ENCODE measurements around the gene ALDH4A1. TPM values are rescaled to one million over a fixed set of nuclear protein-coding genes. Genes with fewer than 3 reads are reported as not detected.

ALDH4A1 gene
- total and polyA plus RNA-seq, 2 of the 4 experiments (the other 2 are of a cell fraction), result 8.6 to 21.1 TPM

- 38% methylated on average over 5 of the region's 12 CpGs; no CpG with 5 or more reads in 1 of the 2 experiments for WGBS, 2 experiments (ENCODE audit: extremely low coverage in 2 of 2, insufficient read length in 1 of 2)
- ATAC-seq (ENCODE audit: low read depth) (no peak), DNase-seq (no peak)
- no peak overlapping the region for H3K9ac ChIP-seq (ENCODE audit: low read depth, low read length)
- peaks cover 2% of the 10 kb centered on the region; the same call in 1 of the 2 replicates for H3K27me3 ChIP-seq (ENCODE audit: control insufficient read depth, insufficient read depth, low read length)
- H2AK9ac ChIP-seq (replicated peaks; ENCODE audit: low read depth, low read length, poor library complexity), result no peak overlapping the region
- H3K23ac ChIP-seq (ENCODE audit: low read depth, low read length), result no peak overlapping the region
- in situ Hi-C loops (cut with MboI; ENCODE audit: low sequenced_read_pairs), result no loop called here
- no peak overlapping the region for H3K4ac ChIP-seq (ENCODE audit: low read depth, low read length)
- no peak overlapping the region for H3K4me2 ChIP-seq (ENCODE audit: low read depth, low read length)
- H3K14ac ChIP-seq (replicated peaks; ENCODE audit: low read depth, low read length), result no peak overlapping the region
- no TSS peak for BruUV-seq (replicated peaks)
- POLR2A ChIA-PET (ENCODE audit: unreplicated experiment), result interaction anchor here (0.6 kb wide), 1 partner anchor 35 kb away, joined by 4 read pairs; no protein-coding TSS in a partner anchor
- no peak overlapping the region for H2AFZ ChIP-seq (replicated peaks; ENCODE audit: low read length, poor library complexity)
- H2AK5ac ChIP-seq (ENCODE audit: low read depth, low read length), result no peak overlapping the region
- no peak overlapping the region for H2BK5ac ChIP-seq (ENCODE audit: low read depth, low read length, poor library complexity, severe bottlenecking)
- CTCF ChIA-PET, result interaction anchor here (0.6 kb wide), 1 partner anchor 247 kb away, joined by 3 read pairs; no protein-coding TSS in a partner anchor
- no peaks in the 10 kb centered on the region for H3K79me1 ChIP-seq (ENCODE audit: low read depth in 1 of 2, low read length in 2 of 2)
- H4K91ac ChIP-seq (ENCODE audit: insufficient read depth, low read depth, low read length), result no peak overlapping the region
- no peaks in the 10 kb centered on the region for H3K4me1 ChIP-seq (ENCODE audit: control insufficient read depth, insufficient read depth, low read length)
- no peak overlapping the region for H2BK15ac ChIP-seq (ENCODE audit: low read depth, low read length)
- no peaks in the 10 kb centered on the region for H4K20me1 ChIP-seq (ENCODE audit: insufficient read depth, low read length)
- H3K9me3 ChIP-seq (ENCODE audit: control insufficient read depth, insufficient read depth, low read length), result no peaks in the 10 kb centered on the region; the same call in 1 of the 2 replicates
- intact Hi-C loops (cut with micrococcal nuclease), result no loop called here
- TF ChIP-seq CTCF (conservative IDR thresholded peaks at IDR 0.05; ENCODE audit: low read depth, low read length) (no peak), SMC3 (IDR thresholded peaks at IDR 0.05; ENCODE audit: low read depth, low read length) (no peak)
- dilution Hi-C loops (cut with HindIII; ENCODE audit: low sequenced_read_pairs, unreplicated experiment), result no loop called here
- no peaks in the 10 kb centered on the region for H3K9me1 ChIP-seq (ENCODE audit: insufficient read depth, low read length)
- no peak overlapping the region for H4K5ac ChIP-seq (ENCODE audit: low read depth, low read length)
- H4K8ac ChIP-seq (ENCODE audit: low read depth in 2 of 2, low read length in 2 of 2), result no peak overlapping the region
- H3K27ac ChIP-seq (ENCODE audit: insufficient read depth, low read length), result no peak overlapping the region
- H3K4me3 ChIP-seq (ENCODE audit: insufficient read depth, low read depth, low read length), result no peak overlapping the region
- no peak overlapping the region for H2BK20ac ChIP-seq (ENCODE audit: low read depth, low read length)
- no peak overlapping the region for H3K18ac ChIP-seq (ENCODE audit: low read depth, low read length)
- no peaks in the 10 kb centered on the region for H3K36me3 ChIP-seq (ENCODE audit: control insufficient read depth, insufficient read depth, low read length)
- H2BK120ac ChIP-seq (ENCODE audit: low read depth, low read length), result no peak overlapping the region
- H3K56ac ChIP-seq (ENCODE audit: extremely low read depth, insufficient read depth, low read length), result no peak overlapping the region
Measured at GRCh38 chr1:18830596-18830995, 71.8 kb downstream of the ALDH4A1 start.
